ENCODE results near the gene SDE2.
"Not testable (repeated sequence)": the region's sequence is repeated elsewhere in the genome, so short reads cannot be mapped to it uniquely, and the experiment has no call there.

Gene SDE2

GRCh38 chr1:226021401-226021800, 22.3 kb upstream of the SDE2 start:
- POLR2A ChIA-PET: interaction anchor here (1.1 kb wide), 1 partner anchor 22 kb away, joined by 4 read pairs; the partner anchor contains the start of gene SDE2
- TF ChIP-seq TARDBP (IDR thresholded peaks at IDR 0.05): no peak
- TF ChIP-seq LEF1 (IDR thresholded peaks at IDR 0.05; ENCODE audit: borderline replicate concordance): no peak
- TF ChIP-seq PKNOX1 (IDR thresholded peaks at IDR 0.05): no peak
- TF ChIP-seq FOXA1 (IDR thresholded peaks at IDR 0.05): no peak
- CTCF ChIA-PET: no interaction called here
- no peak for DNase-seq (ENCODE audit: extremely low spot score)

GRCh38 chr1:226019572-226019971, 20.4 kb upstream of the SDE2 start:
- TF ChIP-seq TARDBP (IDR thresholded peaks at IDR 0.05) (no peak), PKNOX1 (IDR thresholded peaks at IDR 0.05) (no peak), FOXK2 (IDR thresholded peaks at IDR 0.05) (no peak), BHLHE40 (IDR thresholded peaks at IDR 0.05; ENCODE audit: borderline replicate concordance) (no peak), NFRKB (IDR thresholded peaks at IDR 0.05) (no peak), HDGF (IDR thresholded peaks at IDR 0.05; ENCODE audit: borderline replicate concordance) (no peak), L3MBTL2 (conservative IDR thresholded peaks at IDR 0.05) (no peak), ZNF384 (IDR thresholded peaks at IDR 0.05) (no peak; the same call in 1 of the 2 replicates), SUZ12 (IDR thresholded peaks at IDR 0.05) (no peak), FOXM1 (IDR thresholded peaks at IDR 0.05; ENCODE audit: borderline replicate concordance) (no peak), FOXA1 (IDR thresholded peaks at IDR 0.05) (no peak), SP1 (IDR thresholded peaks at IDR 0.05) (no peak), LEF1 (IDR thresholded peaks at IDR 0.05; ENCODE audit: borderline replicate concordance) (no peak), ELF4 (IDR thresholded peaks at IDR 0.05) (no peak)
- DNase-seq (ENCODE audit: extremely low spot score): no peak
- ChIA-PET POLR2A (interaction anchor here (1.0 kb wide), 2 partner anchors 20 kb away, joined by 3 to 4 read pairs; partner anchors contain the start of gene SDE2), CTCF (interaction anchor here (0.5 kb wide), 1 partner anchor 26 kb away, joined by 3 read pairs; no protein-coding TSS in a partner anchor)

DNA sequence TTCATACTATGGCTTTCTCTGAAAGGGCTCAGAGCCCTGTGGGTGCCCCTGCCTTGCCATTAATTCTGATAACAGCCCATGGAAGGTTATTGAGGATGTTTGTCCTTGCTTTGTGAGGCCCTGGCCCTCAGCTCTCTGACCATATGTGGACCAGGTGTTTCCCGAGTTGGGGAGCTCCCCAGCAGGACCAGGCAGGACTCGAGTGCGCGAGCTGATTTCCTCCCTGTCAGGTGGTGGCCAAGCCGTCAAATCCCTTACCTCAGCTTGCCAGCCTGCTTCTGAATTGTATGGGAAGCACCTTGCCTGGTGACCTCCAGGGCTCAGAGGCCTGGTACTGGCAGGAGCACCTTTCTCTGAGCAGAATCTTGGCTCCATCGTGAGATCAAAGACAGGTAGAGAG, 17.9 kb upstream of the SDE2 start:
- ChIA-PET CTCF (no interaction called here), POLR2A (interaction anchor here (0.7 kb wide), 1 partner anchor 46 kb away, joined by 3 read pairs; the partner anchor contains the start of gene H3-3A)
- TF ChIP-seq FOXK2 (IDR thresholded peaks at IDR 0.05): no peak
- no peak for TF ChIP-seq ELF4 (IDR thresholded peaks at IDR 0.05)
- TF ChIP-seq PKNOX1 (IDR thresholded peaks at IDR 0.05): no peak
- no peak for TF ChIP-seq FOXA1 (IDR thresholded peaks at IDR 0.05)
- TF ChIP-seq BHLHE40 (IDR thresholded peaks at IDR 0.05; ENCODE audit: borderline replicate concordance): no peak
- TF ChIP-seq CTBP1 (IDR thresholded peaks at IDR 0.05; ENCODE audit: borderline replicate concordance): no peak
- no peak for TF ChIP-seq HDGF (IDR thresholded peaks at IDR 0.05; ENCODE audit: borderline replicate concordance)
- no peak for TF ChIP-seq TARDBP (IDR thresholded peaks at IDR 0.05)
- no peak for TF ChIP-seq L3MBTL2 (conservative IDR thresholded peaks at IDR 0.05)
- TF ChIP-seq SP1 (IDR thresholded peaks at IDR 0.05): no peak
- no peak for TF ChIP-seq LEF1 (IDR thresholded peaks at IDR 0.05; ENCODE audit: borderline replicate concordance)
- TF ChIP-seq SUZ12 (IDR thresholded peaks at IDR 0.05): no peak
- no peak for TF ChIP-seq ZNF384 (IDR thresholded peaks at IDR 0.05)
- TF ChIP-seq ARNT (IDR thresholded peaks at IDR 0.05): no peak
- no peak for TF ChIP-seq FOXM1 (IDR thresholded peaks at IDR 0.05; ENCODE audit: borderline replicate concordance)
- TF ChIP-seq NFRKB (IDR thresholded peaks at IDR 0.05): no peak
- no peak for DNase-seq (ENCODE audit: extremely low spot score)

GRCh38 chr1:226009650-226010044, 10.5 kb upstream of the SDE2 start:
- TF ChIP-seq FOXM1 (IDR thresholded peaks at IDR 0.05; ENCODE audit: borderline replicate concordance) (no peak), CTBP1 (IDR thresholded peaks at IDR 0.05; ENCODE audit: borderline replicate concordance) (no peak), SUZ12 (IDR thresholded peaks at IDR 0.05) (no peak), ELF4 (IDR thresholded peaks at IDR 0.05) (no peak), FOXK2 (IDR thresholded peaks at IDR 0.05) (no peak), HDGF (IDR thresholded peaks at IDR 0.05; ENCODE audit: borderline replicate concordance) (no peak), NFRKB (IDR thresholded peaks at IDR 0.05) (no peak), SP1 (IDR thresholded peaks at IDR 0.05) (no peak), TARDBP (IDR thresholded peaks at IDR 0.05) (no peak), ARNT (IDR thresholded peaks at IDR 0.05) (no peak), LEF1 (IDR thresholded peaks at IDR 0.05; ENCODE audit: borderline replicate concordance) (no peak), PKNOX1 (IDR thresholded peaks at IDR 0.05) (no peak)
- no peak for DNase-seq (ENCODE audit: extremely low spot score)
- POLR2A ChIA-PET: interaction anchor here (1.1 kb wide), 1 partner anchor 10 kb away, joined by 5 read pairs; the partner anchor contains the start of gene SDE2
- CTCF ChIA-PET: no interaction called here

DNA sequence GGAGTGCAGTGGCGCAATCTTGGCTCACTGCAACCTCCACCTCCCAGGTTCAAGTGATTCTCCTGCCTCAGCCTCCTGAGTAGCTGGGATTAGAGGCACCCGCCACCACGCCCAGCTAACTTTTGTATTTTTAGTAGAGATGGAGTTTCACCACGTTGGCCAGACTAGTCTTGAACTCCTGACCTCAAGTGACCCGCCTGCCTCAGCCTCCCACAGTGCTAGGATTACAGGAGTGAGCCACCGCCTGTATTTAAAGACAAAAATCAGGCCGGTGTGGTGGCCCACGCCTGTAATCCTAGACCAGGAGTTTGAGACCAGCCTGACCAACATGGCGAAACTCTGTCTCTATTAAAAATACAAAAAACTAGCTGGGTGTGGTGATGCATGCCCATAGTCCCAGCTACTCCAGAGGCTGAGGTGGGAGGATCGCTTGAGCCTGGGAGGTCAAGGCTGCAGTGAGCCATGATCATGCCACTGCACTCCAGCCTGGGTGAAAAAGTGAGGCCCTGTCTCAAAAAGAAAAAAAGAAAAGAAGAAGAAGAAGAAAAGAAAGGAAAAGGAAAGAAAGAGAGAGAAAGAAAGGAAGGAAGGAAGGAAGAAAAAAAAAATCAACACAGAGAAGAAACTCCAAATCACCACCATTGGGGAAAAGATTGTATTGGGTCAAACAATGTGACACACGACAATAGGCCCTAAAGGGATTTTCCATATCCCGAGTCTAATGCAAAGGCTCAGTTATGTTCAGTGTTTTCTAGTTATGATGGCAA, 8.2 kb upstream of the SDE2 start:
- DNase-seq (ENCODE audit: extremely low spot score); CTCF ChIA-PET: not testable (repeated sequence)
- POLR2A ChIA-PET: interaction anchor here (1.4 kb wide), 1 partner anchor 8 kb away, joined by 4 read pairs; the partner anchor contains the start of gene SDE2

DNA sequence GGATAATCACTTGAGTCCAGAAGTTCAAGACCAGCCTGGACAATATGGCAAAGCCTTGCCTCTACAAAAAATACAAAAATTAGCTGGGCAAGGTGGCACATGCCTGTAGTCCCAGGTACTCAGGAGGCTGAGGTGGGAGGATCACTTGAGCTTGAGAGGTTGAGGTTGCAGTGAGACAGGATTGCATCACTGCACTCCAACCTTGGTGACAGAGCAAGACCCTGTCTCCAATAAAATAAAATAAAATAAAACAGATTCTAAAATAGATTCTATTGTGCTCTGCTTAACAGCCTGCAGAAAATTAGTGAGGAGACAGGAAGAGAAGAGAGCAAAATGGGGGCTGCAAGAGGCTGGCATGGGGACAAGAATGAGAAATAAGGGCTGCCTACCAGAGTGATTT, 7.5 kb upstream of the SDE2 start:
- POLR2A ChIA-PET: interaction anchor here (1.4 kb wide), 1 partner anchor 56 kb away, joined by 4 read pairs; the partner anchor contains the start of gene H3-3A
- no peak for DNase-seq (ENCODE audit: extremely low spot score)
- no peak for TF ChIP-seq ZNF384 (IDR thresholded peaks at IDR 0.05)
- no peak for TF ChIP-seq LEF1 (IDR thresholded peaks at IDR 0.05; ENCODE audit: borderline replicate concordance)
- CTCF ChIA-PET: no interaction called here

All from HEK293T (cell line).